ENCODE measurements around the gene MTURN. TPM values are rescaled to one million over a fixed set of nuclear protein-coding genes. Genes with fewer than 3 reads are reported as not detected.
A peak's percentile ranks its signal among the peaks of the same experiment; 100 is the strongest.

Gene MTURN
- total and polyA plus RNA-seq, 10 of the 15 experiments (the other 5 are each of a cell fraction or from before 2014, with no cell fraction given): 0.52 to 5.0 (median 3.3) TPM

DNA sequence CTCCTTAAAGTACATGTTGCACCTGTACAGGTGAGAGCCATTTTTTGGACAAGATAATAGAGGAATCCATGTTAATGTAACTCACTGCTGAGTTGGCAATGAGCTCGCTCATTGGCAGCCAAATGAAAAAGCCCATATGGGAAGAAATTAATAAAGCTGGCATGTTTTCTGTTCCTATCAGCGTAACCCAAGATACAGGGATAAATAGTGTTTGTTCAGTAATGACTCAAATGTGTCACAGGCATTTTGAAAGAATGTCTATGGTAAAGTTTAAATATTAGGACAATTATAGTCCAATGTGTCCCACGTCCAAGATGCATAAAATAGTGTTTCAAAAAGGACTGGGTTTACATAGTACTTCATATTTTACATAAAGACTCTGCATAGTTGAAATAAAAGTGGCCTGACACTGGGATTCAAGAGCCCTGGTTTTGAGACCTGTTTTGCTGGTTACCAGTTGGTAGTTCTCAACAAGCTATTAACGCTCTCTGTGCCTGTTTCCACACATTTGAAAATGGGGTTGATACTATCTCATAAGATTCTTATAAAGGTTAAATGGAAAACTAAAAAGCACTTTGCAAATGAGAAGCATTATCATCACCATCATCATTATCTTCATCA lies 49.1 kb downstream of the MTURN start (continued):
- TF ChIP-seq, protein P1, sequence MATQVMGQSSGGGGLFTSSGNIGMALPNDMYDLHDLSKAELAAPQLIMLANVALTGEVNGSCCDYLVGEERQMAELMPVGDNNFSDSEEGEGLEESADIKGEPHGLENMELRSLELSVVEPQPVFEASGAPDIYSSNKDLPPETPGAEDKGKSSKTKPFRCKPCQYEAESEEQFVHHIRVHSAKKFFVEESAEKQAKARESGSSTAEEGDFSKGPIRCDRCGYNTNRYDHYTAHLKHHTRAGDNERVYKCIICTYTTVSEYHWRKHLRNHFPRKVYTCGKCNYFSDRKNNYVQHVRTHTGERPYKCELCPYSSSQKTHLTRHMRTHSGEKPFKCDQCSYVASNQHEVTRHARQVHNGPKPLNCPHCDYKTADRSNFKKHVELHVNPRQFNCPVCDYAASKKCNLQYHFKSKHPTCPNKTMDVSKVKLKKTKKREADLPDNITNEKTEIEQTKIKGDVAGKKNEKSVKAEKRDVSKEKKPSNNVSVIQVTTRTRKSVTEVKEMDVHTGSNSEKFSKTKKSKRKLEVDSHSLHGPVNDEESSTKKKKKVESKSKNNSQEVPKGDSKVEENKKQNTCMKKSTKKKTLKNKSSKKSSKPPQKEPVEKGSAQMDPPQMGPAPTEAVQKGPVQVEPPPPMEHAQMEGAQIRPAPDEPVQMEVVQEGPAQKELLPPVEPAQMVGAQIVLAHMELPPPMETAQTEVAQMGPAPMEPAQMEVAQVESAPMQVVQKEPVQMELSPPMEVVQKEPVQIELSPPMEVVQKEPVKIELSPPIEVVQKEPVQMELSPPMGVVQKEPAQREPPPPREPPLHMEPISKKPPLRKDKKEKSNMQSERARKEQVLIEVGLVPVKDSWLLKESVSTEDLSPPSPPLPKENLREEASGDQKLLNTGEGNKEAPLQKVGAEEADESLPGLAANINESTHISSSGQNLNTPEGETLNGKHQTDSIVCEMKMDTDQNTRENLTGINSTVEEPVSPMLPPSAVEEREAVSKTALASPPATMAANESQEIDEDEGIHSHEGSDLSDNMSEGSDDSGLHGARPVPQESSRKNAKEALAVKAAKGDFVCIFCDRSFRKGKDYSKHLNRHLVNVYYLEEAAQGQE (IDR thresholded peaks at IDR 0.05; ENCODE audit: low read depth, low read length): no peak

DNA sequence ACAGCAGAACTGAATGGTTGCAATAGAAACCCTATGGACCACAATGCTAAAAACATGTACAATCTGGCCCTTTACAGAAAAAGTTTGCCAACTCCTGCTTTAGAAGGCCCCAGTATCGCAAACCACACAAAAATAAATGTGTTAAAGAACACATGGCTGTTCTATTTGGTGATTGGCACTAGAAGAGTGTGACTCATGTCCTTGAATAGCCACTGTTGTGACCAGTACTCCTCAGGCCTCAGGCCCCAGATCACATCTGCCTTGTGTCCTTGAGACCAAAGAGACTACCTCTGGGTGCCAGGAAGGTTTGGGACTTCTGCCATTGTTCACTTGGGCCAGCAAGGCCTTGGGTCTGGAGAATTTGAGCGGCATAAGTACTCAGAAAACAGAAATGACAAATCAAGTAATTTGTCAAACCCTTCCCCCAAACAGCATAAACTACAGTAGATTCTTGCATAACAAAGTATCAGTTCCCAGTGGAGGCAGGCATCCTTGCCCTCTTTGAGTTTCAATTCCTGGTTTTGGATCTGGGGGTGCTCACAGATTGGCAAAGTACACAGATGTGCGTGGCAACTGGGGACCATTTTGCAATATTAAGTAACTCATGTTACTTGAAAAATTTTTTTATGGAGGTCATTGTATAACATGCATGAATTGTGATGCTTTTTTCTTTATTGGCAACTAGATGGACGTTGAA lies 50.2 kb downstream of the MTURN start:
- ChIA-PET POLR2A (interaction anchor here (1.1 kb wide), 1 partner anchor 44 kb away, joined by 3 read pairs; no protein-coding TSS in a partner anchor), CTCF (interaction anchor here (1.0 to 10.4 kb wide), 3 partner anchors 11 to 22 kb away, joined by 3 to 78 read pairs (median 3); no protein-coding TSS in a partner anchor), RAD21 (ENCODE audit: unreplicated experiment) (interaction anchor here (1.1 to 1.4 kb wide), 2 partner anchors 9 to 12 kb away, joined by 3 to 4 read pairs; no protein-coding TSS in a partner anchor), SMC1A (ENCODE audit: uncharacterized antibody, unreplicated experiment) (interaction anchor here (1.2 to 11.2 kb wide), 4 partner anchors 8 to 84 kb away, joined by 3 to 87 read pairs (median 45); no protein-coding TSS in a partner anchor)
- no peak overlapping the region for H3K4me3 ChIP-seq
- H2AFZ ChIP-seq (ENCODE audit: control insufficient read depth, low read depth, low read length): peak overlapping the region; percentile 2; the same call in 1 of the 2 replicates
- WGBS (ENCODE audit: insufficient coverage, insufficient replicate concordance, low lambda C conversion rate, missing lambda C conversion rate): 37% methylated on average over 4 of the region's 4 CpGs
- intact Hi-C loops (cut with micrococcal nuclease; ENCODE audit: unreplicated experiment) (no loop called here), in situ Hi-C loops (cut with MboI) (no loop called here)
- DNase-seq (ENCODE audit: low read depth, low spot score) (no peak), ATAC-seq (peak; percentile 42), FAIRE-seq (no peak)
- no peaks in the 10 kb centered on the region for H4K20me1 ChIP-seq (ENCODE audit: control insufficient read depth, insufficient read depth)
- H3K4me1 ChIP-seq (ENCODE audit: control insufficient read depth, insufficient read depth, low read length): peaks cover 7% of the 10 kb centered on the region; the same call in 1 of the 2 replicates
- H3K27me3 ChIP-seq (replicated peaks in 1 of 2; ENCODE audit: control insufficient read depth in 2 of 2, insufficient read depth in 2 of 2, low read length in 1 of 2): no peaks in the 10 kb centered on the region
- H3K9ac ChIP-seq (ENCODE audit: control insufficient read depth, insufficient read depth, low read length): no peak overlapping the region
- H3K9me3 ChIP-seq (replicated peaks; ENCODE audit: control insufficient read depth, insufficient read depth, low read length): peaks cover 11% of the 10 kb centered on the region
- H3K4me2 ChIP-seq (ENCODE audit: control insufficient read depth, insufficient read depth): no peak overlapping the region
- no TSS peak for BruUV-seq (replicated peaks)
- no peak overlapping the region for H3K27ac ChIP-seq (ENCODE audit: control insufficient read depth, insufficient read depth)
- H3K79me2 ChIP-seq (ENCODE audit: control insufficient read depth, insufficient read depth, low read length): no peaks in the 10 kb centered on the region
- H3K36me3 ChIP-seq (ENCODE audit: control insufficient read depth in 2 of 2, insufficient read depth in 2 of 2, low read length in 1 of 2): no peaks in the 10 kb centered on the region
- TF ChIP-seq RAD21 (IDR thresholded peaks at IDR 0.05; ENCODE audit: insufficient read depth, low read depth, low read length): no peak
- no peak for TF ChIP-seq DPF2 (IDR thresholded peaks at IDR 0.05)
- TF ChIP-seq, protein P2, sequence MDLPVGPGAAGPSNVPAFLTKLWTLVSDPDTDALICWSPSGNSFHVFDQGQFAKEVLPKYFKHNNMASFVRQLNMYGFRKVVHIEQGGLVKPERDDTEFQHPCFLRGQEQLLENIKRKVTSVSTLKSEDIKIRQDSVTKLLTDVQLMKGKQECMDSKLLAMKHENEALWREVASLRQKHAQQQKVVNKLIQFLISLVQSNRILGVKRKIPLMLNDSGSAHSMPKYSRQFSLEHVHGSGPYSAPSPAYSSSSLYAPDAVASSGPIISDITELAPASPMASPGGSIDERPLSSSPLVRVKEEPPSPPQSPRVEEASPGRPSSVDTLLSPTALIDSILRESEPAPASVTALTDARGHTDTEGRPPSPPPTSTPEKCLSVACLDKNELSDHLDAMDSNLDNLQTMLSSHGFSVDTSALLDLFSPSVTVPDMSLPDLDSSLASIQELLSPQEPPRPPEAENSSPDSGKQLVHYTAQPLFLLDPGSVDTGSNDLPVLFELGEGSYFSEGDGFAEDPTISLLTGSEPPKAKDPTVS (IDR thresholded peaks at IDR 0.05; ENCODE audit: low read depth, low read length): no peak
- TF ChIP-seq, protein P3, sequence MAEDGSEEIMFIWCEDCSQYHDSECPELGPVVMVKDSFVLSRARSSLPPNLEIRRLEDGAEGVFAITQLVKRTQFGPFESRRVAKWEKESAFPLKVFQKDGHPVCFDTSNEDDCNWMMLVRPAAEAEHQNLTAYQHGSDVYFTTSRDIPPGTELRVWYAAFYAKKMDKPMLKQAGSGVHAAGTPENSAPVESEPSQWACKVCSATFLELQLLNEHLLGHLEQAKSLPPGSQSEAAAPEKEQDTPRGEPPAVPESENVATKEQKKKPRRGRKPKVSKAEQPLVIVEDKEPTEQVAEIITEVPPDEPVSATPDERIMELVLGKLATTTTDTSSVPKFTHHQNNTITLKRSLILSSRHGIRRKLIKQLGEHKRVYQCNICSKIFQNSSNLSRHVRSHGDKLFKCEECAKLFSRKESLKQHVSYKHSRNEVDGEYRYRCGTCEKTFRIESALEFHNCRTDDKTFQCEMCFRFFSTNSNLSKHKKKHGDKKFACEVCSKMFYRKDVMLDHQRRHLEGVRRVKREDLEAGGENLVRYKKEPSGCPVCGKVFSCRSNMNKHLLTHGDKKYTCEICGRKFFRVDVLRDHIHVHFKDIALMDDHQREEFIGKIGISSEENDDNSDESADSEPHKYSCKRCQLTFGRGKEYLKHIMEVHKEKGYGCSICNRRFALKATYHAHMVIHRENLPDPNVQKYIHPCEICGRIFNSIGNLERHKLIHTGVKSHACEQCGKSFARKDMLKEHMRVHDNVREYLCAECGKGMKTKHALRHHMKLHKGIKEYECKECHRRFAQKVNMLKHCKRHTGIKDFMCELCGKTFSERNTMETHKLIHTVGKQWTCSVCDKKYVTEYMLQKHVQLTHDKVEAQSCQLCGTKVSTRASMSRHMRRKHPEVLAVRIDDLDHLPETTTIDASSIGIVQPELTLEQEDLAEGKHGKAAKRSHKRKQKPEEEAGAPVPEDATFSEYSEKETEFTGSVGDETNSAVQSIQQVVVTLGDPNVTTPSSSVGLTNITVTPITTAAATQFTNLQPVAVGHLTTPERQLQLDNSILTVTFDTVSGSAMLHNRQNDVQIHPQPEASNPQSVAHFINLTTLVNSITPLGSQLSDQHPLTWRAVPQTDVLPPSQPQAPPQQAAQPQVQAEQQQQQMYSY (CRISPR knock-in tag; IDR thresholded peaks at IDR 0.05): no peak
- TF ChIP-seq RFX5 (IDR thresholded peaks at IDR 0.05; ENCODE audit: low read depth, low read length): no peak
- TF ChIP-seq SPI1 (IDR thresholded peaks at IDR 0.05; ENCODE audit: borderline replicate concordance, insufficient read depth, low read depth, low read length): peak; percentile 81; the same call in 1 of the 2 replicates
- TF ChIP-seq SREBF2 (IDR thresholded peaks at IDR 0.05; ENCODE audit: low read length): no peak
- no peak for TF ChIP-seq ZSCAN29 (IDR thresholded peaks at IDR 0.05)
- no peak for TF ChIP-seq EZH2 (IDR thresholded peaks at IDR 0.05; ENCODE audit: borderline replicate concordance, control insufficient read depth, low read depth, low read length)
- no peak for TF ChIP-seq ZNF622 (IDR thresholded peaks at IDR 0.05)
- no peak for TF ChIP-seq WRNIP1 (IDR thresholded peaks at IDR 0.05; ENCODE audit: borderline replicate concordance, low read depth, low read length)

All from GM12878 (cell line).